HG02798 (cell line): ENCODE data around the gene ACSF2.
"Not testable (repeated sequence)": the region's sequence is repeated elsewhere in the genome, so short reads cannot be mapped to it uniquely, and the experiment has no call there.

Experiments
- ATAC-seq: cut with Tn5 transposase; IDR thresholded peaks from one replicate; pipeline ENCODE4 v1.9.1; 2021; ENCODE audit warnings: mild to moderate bottlenecking; ENCODE audit not compliant: unreplicated experiment, poor library complexity

The ACSF2 gene

DNA sequence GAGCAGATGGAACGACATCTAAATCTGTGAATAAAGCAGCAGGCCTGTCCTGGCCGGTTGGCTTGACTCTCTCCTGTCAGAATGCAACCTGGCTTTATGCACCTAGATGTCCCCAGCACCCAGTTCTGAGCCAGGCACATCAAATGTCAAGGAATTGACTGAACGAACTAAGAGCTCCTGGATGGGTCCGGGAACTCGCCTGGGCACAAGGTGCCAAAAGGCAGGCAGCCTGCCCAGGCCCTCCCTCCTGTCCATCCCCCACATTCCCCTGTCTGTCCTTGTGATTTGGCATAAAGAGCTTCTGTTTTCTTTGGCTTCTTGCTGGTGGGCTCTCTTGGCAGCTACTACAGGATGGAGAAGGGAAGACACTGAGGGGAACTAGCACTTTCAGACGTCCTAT lies 48.5 kb downstream of the ACSF2 start:
- no peak for ATAC-seq

DNA sequence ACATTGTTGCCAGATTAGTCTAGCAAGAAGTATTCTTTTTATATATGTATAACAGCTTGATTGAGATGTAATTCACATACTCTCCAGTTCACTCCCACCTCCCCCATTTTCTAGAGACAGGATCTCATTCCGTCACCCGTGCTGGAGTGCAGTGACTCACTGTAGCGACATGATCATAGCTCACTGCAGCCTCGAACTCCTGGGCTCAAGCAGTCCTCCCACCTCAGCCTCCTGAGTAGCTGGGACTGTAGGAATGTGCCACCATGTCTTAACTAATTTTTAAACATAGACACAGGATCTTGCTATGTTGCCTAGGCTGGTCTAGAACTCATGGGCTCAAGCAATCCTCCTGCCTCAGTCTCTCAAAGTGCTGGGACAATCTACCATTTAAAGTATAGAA lies 49.3 kb downstream of the ACSF2 start:
- ATAC-seq = no peak

GRCh38 chr17:50475775-50476544 lies 49.9 kb downstream of the ACSF2 start:
- ATAC-seq = not testable (repeated sequence)

- no peak for ATAC-seq
Observed at GRCh38 chr17:50476545-50477315, 50.7 kb downstream of the ACSF2 start.

GRCh38 chr17:50477976-50478375 lies 52.0 kb downstream of the ACSF2 start:
- no peak for ATAC-seq

GRCh38 chr17:50478391-50479381 lies 52.7 kb downstream of the ACSF2 start, which contains the start of gene RSAD1:
RSAD1 (plus strand) TSS chr17:50478860; CDS start chr17:50478885, 25 bp downstream.
- ATAC-seq = peak; percentile 89

DNA sequence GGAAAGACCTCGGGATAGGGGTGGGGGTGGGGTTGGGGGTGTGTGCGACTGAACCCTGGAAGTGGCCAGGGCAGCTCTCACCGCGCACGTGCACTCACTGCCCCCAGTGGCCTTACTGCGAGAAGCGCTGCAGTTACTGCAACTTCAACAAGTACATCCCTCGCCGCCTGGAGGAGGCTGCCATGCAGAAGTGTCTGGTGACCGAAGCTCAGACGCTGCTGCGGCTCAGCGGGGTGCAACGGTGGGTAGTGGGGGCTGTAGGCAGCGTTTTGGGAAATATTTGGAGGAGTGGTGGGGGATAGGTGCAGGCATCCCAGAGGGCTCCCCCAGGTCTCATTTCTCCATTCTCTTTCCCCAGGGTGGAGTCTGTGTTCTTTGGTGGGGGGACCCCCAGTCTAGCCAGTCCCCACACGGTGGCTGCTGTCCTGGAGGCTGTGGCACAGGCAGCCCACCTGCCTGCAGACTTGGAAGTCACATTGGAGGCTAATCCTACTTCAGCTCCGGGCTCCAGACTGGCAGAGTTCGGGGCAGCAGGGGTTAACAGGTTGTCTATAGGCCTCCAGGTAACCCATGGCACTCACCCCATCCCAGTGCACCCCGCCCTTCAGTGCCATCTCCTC lies 53.6 kb downstream of the ACSF2 start:
- peak; percentile 29 for ATAC-seq

DNA sequence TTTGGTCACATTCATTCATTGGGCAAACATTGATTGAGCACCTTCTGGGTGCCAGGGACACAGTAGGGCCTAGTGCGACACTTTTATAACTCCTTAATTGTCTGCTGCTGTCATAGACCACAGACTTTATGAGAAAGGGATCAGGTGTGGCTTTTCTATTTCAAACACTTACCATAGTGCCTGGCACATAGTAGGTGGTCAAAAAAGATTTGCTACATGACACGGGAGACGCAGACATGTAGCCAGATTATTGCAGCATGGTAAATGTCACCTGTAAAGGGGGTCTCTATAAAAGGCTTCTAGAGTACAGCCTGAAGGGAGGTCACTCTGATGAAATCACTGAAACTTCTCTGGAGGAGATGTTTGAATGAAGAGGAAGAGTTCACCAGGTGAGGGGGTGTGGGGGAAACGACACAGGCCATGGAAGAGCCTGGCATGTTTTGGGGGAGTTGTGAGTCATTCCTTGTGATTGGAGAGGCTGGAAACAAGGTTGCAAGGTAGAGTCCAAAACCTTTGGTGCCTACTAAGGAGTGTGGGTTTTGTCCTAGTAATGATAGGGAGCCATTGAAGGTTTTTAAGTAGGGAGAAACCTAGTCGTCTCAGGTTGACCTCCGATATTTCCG lies 54.2 kb downstream of the ACSF2 start:
- ATAC-seq = no peak

GRCh38 chr17:50480854-50481490 lies 55.0 kb downstream of the ACSF2 start:
- no peak for ATAC-seq

DNA sequence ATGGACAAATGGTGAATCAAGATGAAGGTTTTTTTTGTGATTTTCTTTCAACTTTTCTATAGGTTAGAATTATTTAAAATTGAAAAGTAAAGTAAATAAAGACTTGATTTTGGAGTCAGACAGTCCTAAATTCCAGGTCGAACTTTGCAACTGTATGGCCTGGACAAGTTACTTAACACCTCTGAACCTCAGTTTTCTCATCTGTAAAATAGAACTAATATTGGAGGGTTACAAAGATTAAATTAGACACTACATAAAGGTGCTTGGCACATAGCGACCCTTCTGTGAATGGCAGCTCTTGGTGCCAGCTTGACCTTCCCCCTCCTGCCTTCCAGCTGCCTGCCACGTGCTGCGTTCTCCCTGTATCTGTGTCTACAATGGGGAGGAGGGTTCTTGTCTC lies 55.6 kb downstream of the ACSF2 start:
- no peak for ATAC-seq

DNA sequence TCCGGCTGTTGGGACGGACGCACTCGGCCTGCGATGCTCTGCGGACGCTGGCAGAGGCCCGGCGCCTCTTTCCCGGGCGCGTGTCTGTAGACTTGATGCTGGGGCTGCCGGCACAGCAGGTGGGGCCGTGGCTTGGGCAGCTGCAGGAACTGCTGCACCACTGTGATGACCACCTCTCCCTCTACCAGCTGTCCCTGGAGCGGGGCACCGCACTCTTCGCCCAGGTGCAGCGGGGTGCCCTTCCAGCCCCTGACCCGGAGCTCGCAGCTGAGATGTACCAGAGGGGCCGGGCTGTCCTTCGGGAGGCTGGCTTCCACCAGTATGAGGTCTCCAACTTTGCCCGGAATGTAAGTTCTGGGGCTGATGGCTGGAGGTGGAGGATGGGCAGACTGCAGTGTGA lies 56.1 kb downstream of the ACSF2 start:
- ATAC-seq = no peak

- peak; percentile 36 for ATAC-seq
Observed at GRCh38 chr17:50482516-50482915, 56.5 kb downstream of the ACSF2 start.

DNA sequence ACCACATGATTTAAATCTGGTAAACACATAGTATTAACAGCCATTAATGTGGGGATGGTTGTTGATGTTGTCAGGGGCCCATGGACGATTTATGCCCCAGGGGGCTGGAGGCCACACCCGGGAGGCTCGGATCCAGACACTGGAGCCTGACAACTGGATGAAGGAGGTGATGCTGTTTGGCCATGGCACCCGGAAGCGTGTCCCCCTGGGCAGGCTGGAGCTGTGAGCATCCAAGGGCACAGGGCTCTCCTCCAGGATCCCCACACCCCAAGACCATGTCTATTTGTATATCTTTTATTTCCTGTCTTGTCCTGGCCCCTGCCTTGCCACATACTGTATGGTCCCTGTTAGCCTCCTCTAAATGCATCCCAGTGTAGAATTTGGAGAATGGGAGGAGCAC lies 57.2 kb downstream of the ACSF2 start:
- ATAC-seq = no peak

DNA sequence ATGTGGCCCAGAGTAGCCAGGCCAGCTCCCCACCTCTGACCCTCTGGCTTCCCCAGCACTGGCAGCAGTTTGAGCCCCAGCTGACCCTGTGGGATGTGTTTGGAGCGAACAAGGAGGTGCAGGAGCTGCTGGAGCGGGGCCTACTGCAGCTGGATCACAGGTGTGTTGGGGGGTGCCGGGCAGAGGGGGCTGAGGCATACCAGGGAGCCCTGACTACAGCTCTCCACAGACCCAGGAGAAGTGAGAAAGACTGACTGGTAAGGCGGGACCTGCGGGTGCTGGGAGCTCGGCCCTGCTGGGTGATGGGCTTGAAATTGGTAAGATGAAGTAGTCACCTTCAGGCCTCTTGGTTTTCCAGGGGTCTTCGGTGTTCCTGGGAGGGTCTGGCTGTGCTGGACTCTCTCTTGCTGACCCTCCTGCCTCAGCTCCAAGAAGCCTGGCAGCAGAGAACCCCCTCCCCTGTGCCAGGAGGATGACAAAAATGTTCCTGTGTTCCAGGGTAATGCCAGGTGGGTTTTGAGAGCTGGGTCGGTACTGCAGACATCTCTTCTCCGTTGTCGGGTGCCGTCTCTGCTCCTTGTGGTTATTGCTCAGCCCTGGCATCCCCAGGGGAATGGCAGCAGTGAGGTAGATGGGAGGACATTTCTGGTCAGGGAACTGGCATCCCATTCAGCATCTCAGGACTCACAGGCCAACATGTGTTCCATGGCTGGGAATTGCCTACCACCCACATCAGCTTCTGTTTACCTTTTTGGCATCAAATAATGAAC lies 58.6 kb downstream of the ACSF2 start:
- ATAC-seq = no peak

- ATAC-seq = no peak
Observed at GRCh38 chr17:50487213-50488096, 61.4 kb downstream of the ACSF2 start.

GRCh38 chr17:50488880-50489279 lies 62.9 kb downstream of the ACSF2 start:
- no peak for ATAC-seq

- no peak for ATAC-seq
Observed at GRCh38 chr17:50491505-50491904, 65.5 kb downstream of the ACSF2 start.
